Dendritic cell treated with granulocyte-macrophage colony-stimulating factor and Interleukin-4, amounts not matched to agents 40 ng/mL and 50 ng/mL, for 4 days (primary cell): ENCODE results near the gene CD200R1.

Experiments used
- H3K27ac Mint-ChIP-seq: one replicate; pipeline ENCODE4 v1.8.0; 2022; ENCODE audit warnings: mild to moderate bottlenecking, mixed read lengths
- H3K27me3 Mint-ChIP-seq: one replicate; pipeline ENCODE4 v1.8.0; 2022; ENCODE audit warnings: mild to moderate bottlenecking, mixed read lengths
- H3K36me3 Mint-ChIP-seq: one replicate; pipeline ENCODE4 v1.8.0; 2022; ENCODE audit warnings: low read depth, mixed read lengths
- H3K4me1 Mint-ChIP-seq: one replicate; pipeline ENCODE4 v1.8.0; 2022; ENCODE audit warnings: low read depth, mixed read lengths
- H3K4me3 Mint-ChIP-seq: one replicate; pipeline ENCODE4 v1.8.0; 2022; ENCODE audit warnings: mild to moderate bottlenecking, moderate library complexity, mixed read lengths
- H3K9me3 Mint-ChIP-seq: one replicate; pipeline ENCODE4 v1.8.0; 2022; ENCODE audit warnings: mixed read lengths
- intact Hi-C: fragments of 100-400 bp; cut with micrococcal nuclease; formaldehyde crosslinking; loops from one replicate; pipeline ENCODE4 v1.15.0; 2022

Gene CD200R1, protein sequence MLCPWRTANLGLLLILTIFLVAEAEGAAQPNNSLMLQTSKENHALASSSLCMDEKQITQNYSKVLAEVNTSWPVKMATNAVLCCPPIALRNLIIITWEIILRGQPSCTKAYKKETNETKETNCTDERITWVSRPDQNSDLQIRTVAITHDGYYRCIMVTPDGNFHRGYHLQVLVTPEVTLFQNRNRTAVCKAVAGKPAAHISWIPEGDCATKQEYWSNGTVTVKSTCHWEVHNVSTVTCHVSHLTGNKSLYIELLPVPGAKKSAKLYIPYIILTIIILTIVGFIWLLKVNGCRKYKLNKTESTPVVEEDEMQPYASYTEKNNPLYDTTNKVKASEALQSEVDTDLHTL

GRCh38 chr3:112974894-112975293, at the start of gene CD200R1:
Gene CD200R1, minus strand, starts transcription at chr3:112975103. Its CDS starts 246 bp downstream, at chr3:112974857.
- peaks cover 61% of the 10 kb centered on the region for H3K4me1 Mint-ChIP-seq
- H3K9me3 Mint-ChIP-seq: no peaks in the 10 kb centered on the region
- peak within 1 kb of the TSS; percentile 99 for H3K27ac Mint-ChIP-seq
- peaks cover 52% of the 10 kb centered on the region for H3K36me3 Mint-ChIP-seq
- intact Hi-C loops: loop anchor here (5.0 kb wide), 1 partner anchor 163 kb away; no protein-coding TSS in a partner anchor
- peak within 1 kb of the TSS; percentile 79 for H3K4me3 Mint-ChIP-seq
- no peaks in the 10 kb centered on the region for H3K27me3 Mint-ChIP-seq

DNA sequence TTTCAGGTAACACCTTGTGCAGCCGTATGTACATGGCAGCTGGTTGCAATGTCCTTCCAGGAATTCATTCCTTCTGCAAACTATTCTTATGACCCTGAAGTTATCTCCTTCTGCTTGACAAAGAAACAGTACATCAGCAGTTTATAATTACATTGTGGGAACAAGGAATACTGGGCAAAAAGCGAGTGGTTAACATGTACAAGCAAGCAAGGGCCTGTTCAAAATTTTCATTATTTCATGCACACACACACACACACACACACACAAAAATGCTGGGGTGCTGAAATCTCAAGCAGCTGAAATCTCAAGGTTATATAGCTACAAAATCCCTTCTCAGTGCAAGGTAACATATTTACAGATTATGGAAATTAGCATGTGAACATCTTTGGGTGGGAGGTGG, 46.6 kb upstream of the CD200R1 start:
- Mint-ChIP-seq H3K4me3 (no peak overlapping the region), H3K27ac (no peak overlapping the region), H3K36me3 (peaks cover 16% of the 10 kb centered on the region), H3K9me3 (no peaks in the 10 kb centered on the region), H3K27me3 (no peaks in the 10 kb centered on the region), H3K4me1 (peaks cover 30% of the 10 kb centered on the region)
- intact Hi-C loops: no loop called here

DNA sequence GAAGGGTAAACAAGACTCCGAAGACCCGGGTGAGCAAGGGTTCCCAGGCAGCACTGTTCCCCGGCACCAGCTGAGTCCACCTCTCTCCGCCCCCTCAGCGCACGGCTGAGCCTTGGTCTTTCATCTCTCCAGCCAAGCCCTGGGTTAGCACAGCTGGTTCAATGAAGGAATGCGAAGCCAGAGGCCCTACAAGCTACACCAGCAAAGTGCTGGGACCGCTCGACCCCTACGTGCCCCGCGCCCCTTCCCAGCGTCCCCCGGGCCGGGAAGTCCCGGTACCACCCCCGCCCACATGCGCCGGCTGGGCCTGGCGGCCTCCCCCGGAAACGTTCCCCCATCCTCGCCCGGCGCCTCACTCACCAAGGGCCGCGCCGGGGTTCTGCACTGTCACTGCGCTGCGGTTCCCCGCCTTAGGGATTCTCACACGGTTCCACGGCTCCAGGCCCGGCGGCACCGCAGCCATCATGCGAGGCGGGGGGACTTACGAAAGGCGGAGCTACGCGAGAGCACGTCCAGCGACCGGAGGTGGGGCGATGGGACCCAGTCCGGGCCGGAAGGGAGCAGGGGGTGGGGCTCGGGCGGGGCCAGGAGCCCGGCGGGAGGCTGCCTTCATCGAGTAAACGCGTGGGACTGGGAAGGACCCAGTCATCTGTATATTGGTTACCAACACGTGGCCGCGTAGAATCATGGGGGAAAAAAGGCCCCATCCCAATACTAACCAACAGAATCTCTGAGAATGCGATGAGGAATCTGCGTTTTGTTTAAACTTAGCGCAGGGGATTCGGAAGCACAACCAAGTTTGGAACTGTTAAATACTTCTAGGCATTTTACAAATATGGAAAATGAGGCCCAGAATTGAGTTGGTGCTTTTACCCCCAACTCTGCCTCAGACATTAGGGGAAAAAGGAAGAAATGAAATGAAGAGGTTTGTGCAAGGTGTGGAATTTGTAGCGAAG, 44.6 kb upstream of the CD200R1 start:
- peaks cover 45% of the 10 kb centered on the region for H3K4me1 Mint-ChIP-seq
- no peaks in the 10 kb centered on the region for H3K27me3 Mint-ChIP-seq
- peak overlapping the region; percentile 94 for H3K27ac Mint-ChIP-seq
- H3K4me3 Mint-ChIP-seq: peak overlapping the region; percentile 94
- H3K36me3 Mint-ChIP-seq: peaks cover 30% of the 10 kb centered on the region
- intact Hi-C loops: loop anchor here (5.0 kb wide), 1 partner anchor 447 kb away; no protein-coding TSS in a partner anchor
- no peaks in the 10 kb centered on the region for H3K9me3 Mint-ChIP-seq

GRCh38 chr3:113018536-113019181, 43.8 kb upstream of the CD200R1 start:
- H3K27me3 Mint-ChIP-seq: no peaks in the 10 kb centered on the region
- peaks cover 38% of the 10 kb centered on the region for H3K36me3 Mint-ChIP-seq
- peak overlapping the region; percentile 94 for H3K27ac Mint-ChIP-seq
- peak overlapping the region; percentile 94 for H3K4me3 Mint-ChIP-seq
- no peaks in the 10 kb centered on the region for H3K9me3 Mint-ChIP-seq
- peaks cover 45% of the 10 kb centered on the region for H3K4me1 Mint-ChIP-seq
- intact Hi-C loops: loop anchor here (5.0 kb wide), 1 partner anchor 446 kb away; no protein-coding TSS in a partner anchor

- no peaks in the 10 kb centered on the region for H3K9me3 Mint-ChIP-seq
- H3K36me3 Mint-ChIP-seq: peaks cover 78% of the 10 kb centered on the region
- H3K27ac Mint-ChIP-seq: no peak overlapping the region
- no peaks in the 10 kb centered on the region for H3K27me3 Mint-ChIP-seq
- H3K4me1 Mint-ChIP-seq: peaks cover 31% of the 10 kb centered on the region
- intact Hi-C loops: no loop called here
- no peak overlapping the region for H3K4me3 Mint-ChIP-seq
These were observed 38.7 kb upstream of the CD200R1 start for GRCh38 chr3:113013593-113013992.

- peaks cover 97% of the 10 kb centered on the region for H3K36me3 Mint-ChIP-seq
- no peaks in the 10 kb centered on the region for H3K9me3 Mint-ChIP-seq
- H3K27me3 Mint-ChIP-seq: no peaks in the 10 kb centered on the region
- H3K4me1 Mint-ChIP-seq: peaks cover 5% of the 10 kb centered on the region
- no peak overlapping the region for H3K27ac Mint-ChIP-seq
- no peak overlapping the region for H3K4me3 Mint-ChIP-seq
- intact Hi-C loops: no loop called here
These were observed 33.2 kb upstream of the CD200R1 start for GRCh38 chr3:113008117-113008516.

DNA sequence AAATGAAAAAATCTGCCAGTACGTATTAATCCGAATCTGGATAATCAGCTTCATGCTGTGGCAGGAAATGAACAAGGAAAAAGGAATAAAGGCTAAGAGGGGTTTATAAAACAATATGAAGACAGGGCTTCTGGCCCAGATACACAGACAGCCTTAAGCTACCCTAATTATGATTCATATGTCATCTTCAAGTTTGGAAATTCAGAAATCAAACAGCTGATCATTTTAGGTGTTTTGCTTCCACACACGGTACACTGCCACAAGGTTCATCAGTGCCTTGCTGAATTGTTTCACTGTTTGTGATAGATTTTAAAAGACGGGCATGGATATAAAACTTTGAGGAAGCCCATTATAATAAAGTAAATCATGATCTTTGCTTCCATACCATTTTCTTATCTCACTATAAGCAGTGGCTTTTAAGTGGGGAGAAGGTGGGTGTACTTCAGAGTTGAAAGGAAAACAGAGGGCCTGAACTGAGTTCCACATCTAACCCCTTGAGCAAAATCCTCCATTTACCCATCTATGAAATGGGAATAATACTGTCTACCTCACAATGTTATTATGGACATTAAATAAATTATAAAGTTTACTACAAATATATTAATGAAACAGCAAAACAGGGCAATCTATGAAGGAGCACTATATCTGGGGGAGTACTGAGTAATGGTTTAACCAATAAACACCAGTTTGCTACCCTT, 31.6 kb upstream of the CD200R1 start:
- Mint-ChIP-seq H3K4me3 (no peak overlapping the region), H3K4me1 (peaks cover 5% of the 10 kb centered on the region), H3K27ac (no peak overlapping the region), H3K36me3 (peaks cover 93% of the 10 kb centered on the region), H3K27me3 (no peaks in the 10 kb centered on the region), H3K9me3 (no peaks in the 10 kb centered on the region)
- intact Hi-C loops: no loop called here

- intact Hi-C loops: no loop called here
- Mint-ChIP-seq H3K36me3 (peaks cover 93% of the 10 kb centered on the region), H3K9me3 (no peaks in the 10 kb centered on the region), H3K4me1 (peaks cover 5% of the 10 kb centered on the region), H3K27ac (no peak overlapping the region), H3K27me3 (no peaks in the 10 kb centered on the region), H3K4me3 (no peak overlapping the region)
These were observed 30.7 kb upstream of the CD200R1 start for GRCh38 chr3:113005611-113006010.

DNA sequence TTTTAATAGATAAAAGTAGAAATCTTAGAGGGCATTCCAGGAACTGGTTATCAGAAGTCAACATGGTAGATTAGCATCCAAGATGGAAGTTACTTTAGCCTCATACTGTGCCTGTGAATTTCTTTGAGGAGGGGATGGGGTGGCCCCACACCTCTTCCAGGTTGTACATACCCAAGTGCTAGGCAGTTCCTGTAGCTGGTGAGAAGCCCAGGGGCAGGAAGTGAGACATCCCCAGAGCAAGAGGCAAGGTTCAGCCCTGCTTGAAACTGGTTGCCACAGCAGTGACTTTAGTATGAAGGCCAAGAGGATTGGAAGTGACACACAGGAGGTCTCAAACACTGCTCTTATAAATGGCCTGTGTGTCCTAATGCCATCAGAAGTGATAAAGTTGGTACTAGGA, 27.8 kb upstream of the CD200R1 start:
- intact Hi-C loops: no loop called here

DNA sequence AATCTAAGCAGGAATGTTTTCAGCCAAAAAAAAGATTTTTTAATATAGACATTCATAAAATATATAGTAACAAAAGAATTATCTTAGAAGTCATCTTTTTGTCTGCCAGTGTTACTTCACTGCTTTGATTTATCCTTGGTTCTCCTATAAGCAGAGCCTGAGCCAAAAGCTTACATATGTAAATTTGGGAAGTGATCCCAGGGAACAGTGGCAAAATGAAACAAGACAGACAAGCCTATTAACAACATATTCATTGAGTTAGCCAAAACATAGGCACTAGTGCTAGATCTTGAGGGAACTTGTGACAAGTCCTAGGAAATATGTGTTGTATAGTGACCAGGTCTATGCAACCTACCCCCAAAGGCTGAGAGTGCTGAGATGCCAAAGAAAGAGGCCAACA, 27.1 kb upstream of the CD200R1 start:
- intact Hi-C loops: no loop called here
- H3K9me3 Mint-ChIP-seq: no peaks in the 10 kb centered on the region
- no peaks in the 10 kb centered on the region for H3K4me1 Mint-ChIP-seq
- H3K4me3 Mint-ChIP-seq: no peak overlapping the region
- H3K27ac Mint-ChIP-seq: no peak overlapping the region
- peaks cover 84% of the 10 kb centered on the region for H3K36me3 Mint-ChIP-seq
- no peaks in the 10 kb centered on the region for H3K27me3 Mint-ChIP-seq

More for the DNA sequence above, 27.8 kb upstream of the CD200R1 start:
- H3K27me3 Mint-ChIP-seq: no peaks in the 10 kb centered on the region
- H3K9me3 Mint-ChIP-seq: no peaks in the 10 kb centered on the region
- no peak overlapping the region for H3K4me3 Mint-ChIP-seq
- H3K4me1 Mint-ChIP-seq: no peaks in the 10 kb centered on the region
- no peak overlapping the region for H3K27ac Mint-ChIP-seq
- H3K36me3 Mint-ChIP-seq: peaks cover 90% of the 10 kb centered on the region

- no peaks in the 10 kb centered on the region for H3K9me3 Mint-ChIP-seq
- no peak overlapping the region for H3K4me3 Mint-ChIP-seq
- H3K27me3 Mint-ChIP-seq: no peaks in the 10 kb centered on the region
- no peaks in the 10 kb centered on the region for H3K4me1 Mint-ChIP-seq
- intact Hi-C loops: no loop called here
- peaks cover 76% of the 10 kb centered on the region for H3K36me3 Mint-ChIP-seq
- no peak overlapping the region for H3K27ac Mint-ChIP-seq
These were observed 25.8 kb upstream of the CD200R1 start for GRCh38 chr3:113000691-113001090.

DNA sequence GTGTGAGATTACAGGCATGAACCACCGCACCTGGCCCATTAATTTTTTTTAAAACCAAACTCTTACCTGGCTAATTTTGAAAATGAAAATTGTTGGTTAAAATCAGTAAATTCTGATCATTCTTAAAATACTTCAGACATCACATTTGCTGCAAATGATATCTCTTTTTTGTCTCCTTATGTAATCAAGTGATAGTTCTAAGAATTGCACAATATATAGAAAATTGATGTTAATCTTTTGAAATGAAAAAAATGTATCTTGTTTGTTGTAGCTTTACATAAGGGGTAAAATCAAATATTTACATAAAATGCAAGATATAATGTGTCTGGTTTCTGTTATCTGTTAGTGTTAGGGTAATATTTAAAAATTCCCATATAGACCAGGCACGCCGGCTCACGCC, 20.9 kb upstream of the CD200R1 start:
- no peak overlapping the region for H3K27ac Mint-ChIP-seq
- H3K4me1 Mint-ChIP-seq: peaks cover 17% of the 10 kb centered on the region
- intact Hi-C loops: no loop called here
- no peaks in the 10 kb centered on the region for H3K27me3 Mint-ChIP-seq
- no peaks in the 10 kb centered on the region for H3K9me3 Mint-ChIP-seq
- H3K4me3 Mint-ChIP-seq: no peak overlapping the region
- H3K36me3 Mint-ChIP-seq: peaks cover 56% of the 10 kb centered on the region
